Measurements from ENCODE around the gene FGFBP3. TPM values are rescaled to one million over a fixed set of nuclear protein-coding genes. Genes with fewer than 3 reads are reported as not detected.

FGFBP3 gene
- total RNA-seq, 2 experiments from 2014 or later, result 1.3 to 2.0 TPM

GRCh38 chr10:91924212-91925021 lies 15.1 kb upstream of the FGFBP3 start:
- Mint-ChIP-seq H3K27me3 (no peaks in the 10 kb centered on the region), H3K4me1 (peaks cover 52% of the 10 kb centered on the region), H3K27ac (peak overlapping the region; percentile 96), H3K36me3 (ENCODE audit: low read depth) (peaks cover 20% of the 10 kb centered on the region), H3K4me3 (peak overlapping the region; percentile 94), H3K9me3 (no peaks in the 10 kb centered on the region)
- ChIA-PET POLR2A (interaction anchor here (0.7 to 4.9 kb wide), 28 partner anchors 8 to 922 kb away, joined by 3 to 56 read pairs (median 6); partner anchors contain the start of genes CPEB3, FGFBP3, HECTD2 and KIF11), CTCF (interaction anchor here (0.9 to 2.8 kb wide), 10 partner anchors 10 to 674 kb away, joined by 3 to 26 read pairs (median 4); partner anchors contain the start of gene FGFBP3)
- DNase-seq, result no peak

- ChIA-PET CTCF (interaction anchor here (0.7 to 2.8 kb wide), 10 partner anchors 9 to 673 kb away, joined by 3 to 26 read pairs (median 6); partner anchors contain the start of gene FGFBP3), POLR2A (interaction anchor here (0.7 to 4.9 kb wide), 28 partner anchors 9 to 923 kb away, joined by 3 to 56 read pairs (median 6); partner anchors contain the start of genes CPEB3, FGFBP3, HECTD2 and KIF11)
- Mint-ChIP-seq H3K4me1 (peaks cover 45% of the 10 kb centered on the region), H3K9me3 (peaks cover 2% of the 10 kb centered on the region), H3K27ac (peak within 1 kb of the TSS; percentile 96), H3K4me3 (peak within 1 kb of the TSS; percentile 94), H3K27me3 (peaks cover 2% of the 10 kb centered on the region), H3K36me3 (ENCODE audit: low read depth) (peaks cover 20% of the 10 kb centered on the region)
- DNase-seq, result peak; percentile 92
These were observed 14.3 kb upstream of the FGFBP3 start, which contains the start of gene BTAF1 for GRCh38 chr10:91923371-91924211. TSS of gene BTAF1 (plus strand) at chr10:91923770. CDS start at chr10:91924077, 307 bp downstream.

GRCh38 chr10:91919651-91920050 lies 10.4 kb upstream of the FGFBP3 start:
- ChIA-PET POLR2A (interaction anchor here (1.5 to 1.8 kb wide), 2 partner anchors 11 to 121 kb away, joined by 4 read pairs; partner anchors contain the start of genes FGFBP3 and TNKS2), CTCF (no interaction called here)
- Mint-ChIP-seq H3K27ac (no peak overlapping the region), H3K4me3 (no peak overlapping the region), H3K4me1 (peaks cover 20% of the 10 kb centered on the region), H3K27me3 (peaks cover 29% of the 10 kb centered on the region), H3K9me3 (peaks cover 2% of the 10 kb centered on the region), H3K36me3 (ENCODE audit: low read depth) (peaks cover 2% of the 10 kb centered on the region)
- DNase-seq, result no peak

- CTCF ChIA-PET, result interaction anchor here (0.6 to 4.2 kb wide), 3 partner anchors 14 to 216 kb away, joined by 3 to 28 read pairs (median 5); partner anchors contain the start of gene BTAF1
- no peak overlapping the region for H3K27ac Mint-ChIP-seq
- POLR2A ChIA-PET, result no interaction called here
- no peak for DNase-seq
- H3K4me1 Mint-ChIP-seq, result peaks cover 30% of the 10 kb centered on the region
- no peak overlapping the region for H3K4me3 Mint-ChIP-seq
- H3K9me3 Mint-ChIP-seq, result no peaks in the 10 kb centered on the region
- H3K36me3 Mint-ChIP-seq (ENCODE audit: low read depth), result peaks cover 11% of the 10 kb centered on the region
- H3K27me3 Mint-ChIP-seq, result peaks cover 27% of the 10 kb centered on the region
These were observed 1.2 kb upstream of the FGFBP3 start for GRCh38 chr10:91910467-91910866.

DNA sequence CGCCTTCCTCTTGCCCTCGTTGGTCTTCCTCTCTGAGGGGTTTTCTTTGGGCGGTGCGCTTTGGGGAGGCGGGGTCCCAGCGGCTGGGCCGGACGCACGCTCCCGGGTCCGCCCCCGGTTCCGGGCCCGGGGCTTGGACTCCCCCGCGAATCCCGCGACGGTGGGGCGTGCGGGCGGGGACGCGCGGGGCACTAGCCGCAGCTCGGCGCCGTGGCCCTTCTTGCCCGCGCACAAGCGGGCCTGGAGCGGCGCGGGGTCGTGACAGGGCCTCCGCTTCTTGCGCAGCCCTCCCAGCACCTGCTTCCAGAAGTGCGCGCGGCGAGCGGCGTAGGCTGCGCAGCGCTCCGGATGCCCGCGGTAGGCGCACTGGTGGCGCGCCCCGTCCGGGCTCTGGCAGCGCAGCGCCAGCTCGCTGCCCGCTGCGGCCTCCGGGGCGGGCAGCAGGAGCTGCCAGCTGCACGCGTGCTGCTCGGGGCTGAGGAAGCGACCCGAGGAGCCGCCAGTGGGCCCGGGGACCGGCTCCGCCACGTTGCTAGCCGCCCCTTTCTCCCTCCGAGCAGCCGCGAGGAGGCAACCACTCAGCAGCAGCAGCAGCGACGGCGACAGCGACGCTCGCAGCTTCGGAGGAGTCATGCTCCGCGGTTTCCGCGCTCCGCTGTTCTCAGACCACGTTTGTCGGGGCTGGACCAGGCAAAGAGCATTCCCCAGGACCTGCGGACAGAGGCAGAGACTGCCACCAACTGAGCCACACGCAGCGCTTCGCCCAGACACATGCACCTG lies 759 bp downstream of the FGFBP3 start:
- Mint-ChIP-seq H3K4me1 (peaks cover 30% of the 10 kb centered on the region), H3K4me3 (peak overlapping the region; percentile 82), H3K27ac (peak overlapping the region; percentile 68), H3K36me3 (ENCODE audit: low read depth) (peaks cover 16% of the 10 kb centered on the region), H3K27me3 (peaks cover 11% of the 10 kb centered on the region), H3K9me3 (no peaks in the 10 kb centered on the region)
- ChIA-PET POLR2A (interaction anchor here (0.6 to 3.0 kb wide), 14 partner anchors 10 to 707 kb away, joined by 3 to 56 read pairs (median 4); partner anchors contain the start of genes BTAF1 and TNKS2), CTCF (interaction anchor here (0.6 to 2.6 kb wide), 14 partner anchors 9 to 152 kb away, joined by 3 to 17 read pairs (median 4); partner anchors contain the start of genes BTAF1 and TNKS2)
- peak; percentile 77 for DNase-seq

DNA sequence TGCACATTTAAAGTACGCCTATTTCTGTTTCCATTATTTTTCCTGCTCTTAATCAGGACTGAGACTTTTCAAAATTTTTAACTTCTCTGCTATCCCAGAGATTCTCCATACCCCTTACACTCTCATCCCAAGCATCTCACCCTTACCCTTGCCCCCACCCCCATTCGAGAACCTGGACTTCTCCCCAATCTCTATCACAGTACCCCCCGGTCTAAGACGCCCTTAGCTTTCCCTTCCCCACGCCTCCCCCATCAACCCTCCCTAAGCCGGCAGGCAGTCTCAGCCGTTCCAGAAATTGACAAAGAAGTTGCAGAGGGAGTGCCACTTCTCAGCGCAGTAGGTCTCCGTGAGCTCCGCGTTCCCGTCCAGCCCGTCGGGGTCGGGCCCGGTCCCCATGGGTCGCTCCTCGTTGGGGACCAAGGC lies 1.4 kb downstream of the FGFBP3 start:
- peaks cover 28% of the 10 kb centered on the region for H3K4me1 Mint-ChIP-seq
- H3K4me3 Mint-ChIP-seq, result peak overlapping the region; percentile 80
- H3K9me3 Mint-ChIP-seq, result no peaks in the 10 kb centered on the region
- DNase-seq, result no peak
- H3K27ac Mint-ChIP-seq, result peak overlapping the region; percentile 62
- ChIA-PET CTCF (interaction anchor here (0.6 to 2.6 kb wide), 13 partner anchors 9 to 656 kb away, joined by 3 to 17 read pairs (median 4); partner anchors contain the start of genes BTAF1 and TNKS2), POLR2A (interaction anchor here (1.0 to 3.0 kb wide), 11 partner anchors 9 to 499 kb away, joined by 3 to 56 read pairs (median 6); partner anchors contain the start of genes BTAF1 and TNKS2)
- peaks cover 5% of the 10 kb centered on the region for H3K27me3 Mint-ChIP-seq
- H3K36me3 Mint-ChIP-seq (ENCODE audit: low read depth), result peaks cover 16% of the 10 kb centered on the region

- ChIA-PET CTCF (interaction anchor here (0.6 to 2.6 kb wide), 5 partner anchors 8 to 655 kb away, joined by 3 to 17 read pairs (median 7); partner anchors contain the start of genes BTAF1 and TNKS2), POLR2A (interaction anchor here (1.1 to 3.0 kb wide), 4 partner anchors 9 to 109 kb away, joined by 3 to 56 read pairs (median 18); partner anchors contain the start of genes BTAF1 and TNKS2)
- H3K36me3 Mint-ChIP-seq (ENCODE audit: low read depth), result peaks cover 16% of the 10 kb centered on the region
- peak overlapping the region; percentile 80 for H3K4me3 Mint-ChIP-seq
- H3K27me3 Mint-ChIP-seq, result peaks cover 2% of the 10 kb centered on the region
- DNase-seq, result no peak
- no peaks in the 10 kb centered on the region for H3K9me3 Mint-ChIP-seq
- H3K4me1 Mint-ChIP-seq, result peaks cover 33% of the 10 kb centered on the region
- H3K27ac Mint-ChIP-seq, result no peak overlapping the region
These were observed 2.2 kb downstream of the FGFBP3 start for GRCh38 chr10:91907033-91907594.

DNA sequence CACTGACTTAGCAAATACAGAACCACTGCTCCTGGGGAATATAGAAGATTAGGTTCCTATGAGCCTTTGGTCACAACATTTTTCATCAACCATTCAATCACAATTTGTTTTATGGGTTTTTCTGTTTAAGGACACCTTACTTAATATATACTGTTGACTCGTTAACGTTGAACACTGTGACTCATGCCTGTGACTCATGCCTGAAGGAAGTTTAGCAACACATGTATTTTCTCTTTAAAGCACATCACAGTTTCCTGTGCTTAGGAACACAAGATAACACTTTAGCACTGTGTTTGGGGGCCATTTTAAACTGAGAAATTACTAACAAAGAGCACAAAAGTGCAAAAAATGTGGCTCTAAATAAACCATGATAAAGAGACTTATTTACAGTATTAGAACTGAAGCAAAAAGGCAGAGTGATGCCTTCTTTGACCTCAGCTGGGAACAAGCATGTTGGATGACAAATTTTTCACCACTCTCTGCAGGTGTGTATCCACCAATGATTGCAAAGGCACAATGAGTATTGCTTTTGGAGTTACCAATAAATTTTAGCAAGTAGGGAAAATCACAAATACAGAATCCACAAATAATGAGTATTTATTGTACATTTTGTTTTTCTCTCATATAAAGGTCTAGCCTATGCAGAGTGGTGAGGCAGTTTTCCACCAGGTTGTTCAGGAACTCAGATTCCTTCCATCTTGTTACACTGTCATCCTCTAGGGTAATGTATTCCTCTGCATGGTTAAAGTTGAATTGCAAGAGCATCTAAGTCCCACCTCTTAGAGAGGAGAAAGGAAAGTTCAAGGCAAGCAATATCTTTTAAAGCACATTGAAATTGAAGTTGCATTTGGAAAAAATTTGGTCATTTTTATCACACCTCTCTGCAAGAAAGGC lies 7.3 kb downstream of the FGFBP3 start:
- Mint-ChIP-seq H3K27ac (peak overlapping the region; percentile 86), H3K4me1 (peaks cover 25% of the 10 kb centered on the region), H3K9me3 (no peaks in the 10 kb centered on the region), H3K27me3 (peaks cover 1% of the 10 kb centered on the region), H3K4me3 (no peak overlapping the region), H3K36me3 (ENCODE audit: low read depth) (peaks cover 10% of the 10 kb centered on the region)
- ChIA-PET CTCF (no interaction called here), POLR2A (interaction anchor here (1.5 to 1.8 kb wide), 3 partner anchors 21 to 103 kb away, joined by 4 to 6 read pairs (median 4); partner anchors contain the start of gene BTAF1)
- DNase-seq, result peak; percentile 61

DNA sequence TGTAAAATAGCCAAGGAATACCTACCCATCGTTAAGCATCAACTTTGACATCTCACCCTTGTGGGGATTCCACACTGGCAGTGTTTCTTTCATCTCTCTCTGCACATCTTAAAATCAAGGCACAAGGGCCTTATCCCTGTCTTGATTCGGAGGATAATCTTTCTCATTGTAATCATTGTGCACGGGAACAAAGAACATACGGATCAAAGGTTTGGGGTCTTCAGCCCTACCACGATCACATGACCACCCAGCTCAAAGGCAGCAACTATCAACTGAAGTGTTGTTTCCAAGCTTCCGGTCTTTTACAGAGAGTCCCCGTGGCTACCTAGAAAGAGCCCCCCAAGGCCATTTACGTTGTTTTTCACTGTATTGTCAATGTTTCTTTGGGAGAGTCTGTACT lies 11.9 kb downstream of the FGFBP3 start:
- H3K27me3 Mint-ChIP-seq, result peaks cover 3% of the 10 kb centered on the region
- H3K36me3 Mint-ChIP-seq (ENCODE audit: low read depth), result no peaks in the 10 kb centered on the region
- no peak overlapping the region for H3K4me3 Mint-ChIP-seq
- ChIA-PET POLR2A (no interaction called here), CTCF (no interaction called here)
- H3K9me3 Mint-ChIP-seq, result no peaks in the 10 kb centered on the region
- H3K27ac Mint-ChIP-seq, result no peak overlapping the region
- DNase-seq, result no peak
- H3K4me1 Mint-ChIP-seq, result peaks cover 15% of the 10 kb centered on the region

DNA sequence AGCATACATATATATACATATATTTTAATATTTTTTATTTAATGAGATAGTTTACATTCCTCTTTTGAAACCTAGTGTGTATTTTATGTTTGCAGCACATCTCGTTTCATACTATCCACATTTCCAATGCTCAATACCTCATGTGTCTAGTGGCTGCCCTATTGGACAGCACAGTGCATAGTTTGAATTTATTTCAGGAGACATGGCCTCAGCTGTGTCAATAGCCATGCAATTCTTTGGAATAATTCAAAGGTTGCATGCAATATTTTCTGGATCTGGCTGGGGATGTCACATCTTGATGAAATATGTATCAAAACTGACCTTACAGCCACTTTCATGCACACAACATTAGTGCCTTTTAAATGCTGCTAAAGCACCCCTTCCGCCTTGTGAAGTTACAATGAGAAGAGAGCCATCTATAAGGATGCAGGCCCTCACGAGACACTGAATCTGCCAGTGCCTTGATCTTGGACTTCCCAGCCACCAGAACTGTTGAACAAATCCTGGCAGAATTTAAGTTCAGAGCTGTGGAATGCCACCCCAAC lies 13.0 kb downstream of the FGFBP3 start:
- Mint-ChIP-seq H3K36me3 (ENCODE audit: low read depth) (no peaks in the 10 kb centered on the region), H3K9me3 (no peaks in the 10 kb centered on the region), H3K27me3 (peaks cover 3% of the 10 kb centered on the region), H3K4me3 (no peak overlapping the region), H3K27ac (no peak overlapping the region), H3K4me1 (peaks cover 3% of the 10 kb centered on the region)
- POLR2A ChIA-PET, result no interaction called here
- DNase-seq, result no peak
- CTCF ChIA-PET, result no interaction called here

Data from activated CD4-positive, alpha-beta memory T cell treated with anti-CD3 and anti-CD28 coated beads, Interleukin-2, amount 10 ng/mL, durations not matched to agents 7 days and 5 days (primary cell).